Pancreas (tissue), 10 donors: ENCODE results near the gene SEL1L3. TPM values are rescaled to one million over a fixed set of nuclear protein-coding genes. Genes with fewer than 3 reads are reported as not detected.

ENCODE experiments used
- ATAC-seq, 4 donors: fragments of 200-7000 bp; cut with Tn5 transposase; one replicate each; pipeline versions ENCODE4 v1.8.0 to v1.9.1; 2020; ENCODE audit warnings: mild to moderate bottlenecking in 4 of 4, moderate library complexity in 4 of 4
- DNase-seq, 6 donors: peaks; one replicate each; pipeline ENCODE4 v3.0.0-alpha.2; 2020
- FAIRE-seq: peaks from 2 replicates; lab custom pipeline; 2012; peaks lifted over from hg19 to GRCh38; lab: Jason Lieb, UNC
- H3K27ac ChIP-seq, 4 donors: fragments of 200-600 bp; sonication (generic); 1 replicate in 3 of 4; 2 replicates in 1 of 4; pipeline versions ENCODE4 v1.5.0 to v1.8.0; 2020
- H3K27me3 ChIP-seq, 4 donors: fragments of 200-600 bp; one replicate each; pipeline ENCODE4 v1.8.0; 2021
- H3K36me3 ChIP-seq, 3 donors: fragments of 200-600 bp; sonication (generic) in 1 of 3; one replicate each; pipeline versions ENCODE4 v1.5.0 to v1.8.0; 2020 to 2021
- H3K4me1 ChIP-seq, 3 donors: fragments of 200-600 bp; one replicate each; pipeline ENCODE4 v1.8.0; 2021
- H3K4me3 ChIP-seq, 4 donors: fragments of 200-600 bp; sonication (generic) in 2 of 4; one replicate each; pipeline versions ENCODE4 v1.5.0 to v1.8.0; 2020 to 2021
- H3K9me3 ChIP-seq, 4 donors: fragments of 200-600 bp; one replicate each; pipeline ENCODE4 v1.8.0; 2021
- CTCF ChIP-seq, 4 donors: fragments of 200-600 bp; sonication (generic) in 3 of 4; IDR thresholded peaks; one replicate each; pipeline versions ENCODE4 v1.5.0 to v1.8.0; 2021; ENCODE audit warnings: antibody characterized with exemption in 4 of 4
- WGBS, 2 donors: extraction: QIAGEN DNeasy Blood & Tissue Kit; methylation state at CpG; one replicate each; pipeline ENCODE4 v1.1.7; 2013; 5-methylcytosine and 5-hydroxymethylcytosine counted together
- intact Hi-C, 3 donors: fragments of 100-400 bp; cut with DNase I; formaldehyde crosslinking; loops; one replicate each; pipeline versions ENCODE4 v1.11.1 to v1.14.2; 2022
- polyA plus RNA-seq, 2 donors: library from polyadenylated mRNA; stranded (reverse); fragments of 200-250 nt; gene quantifications; one replicate each; pipeline ENCODE4 v1.2.3, GENCODE V29; 2013
- total RNA-seq, 6 donors: library from RNA; stranded (reverse); fragmentation: NEBNext Ultra II Directional in 4 of 6; extraction: Animal tissue kit (Norgen Biotek cat#: 25700) in 4 of 6; gene quantifications; one replicate each; pipeline versions ENCODE4 v1.2.1 to v1.2.4, GENCODE V29; 2021 to 2023
- donor health status: healthy with polysubstance abuse.
- donor health status: DM: no; HTN: no; CAD: no; lungs with moderate emphysema.
- donor health status: DM: no; HTN: no; CAD: no.
- donor health status: control.
- donor health status: control.
- donor health status: Bipolar disorder and iron deficiency.
- donor health status: DM: yes; HTN: yes; CAD: no.
- donor health status: DM: no; HTN: no; CAD: no.
- donor health status: DM: no; HTN: no; CAD: no.
- donor health status: DM: yes; HTN: yes; CAD: no.

The SEL1L3 gene
- total and polyA plus RNA-seq, 8 donors: 18.4 to 76.7 (median 41.0) TPM

DNA sequence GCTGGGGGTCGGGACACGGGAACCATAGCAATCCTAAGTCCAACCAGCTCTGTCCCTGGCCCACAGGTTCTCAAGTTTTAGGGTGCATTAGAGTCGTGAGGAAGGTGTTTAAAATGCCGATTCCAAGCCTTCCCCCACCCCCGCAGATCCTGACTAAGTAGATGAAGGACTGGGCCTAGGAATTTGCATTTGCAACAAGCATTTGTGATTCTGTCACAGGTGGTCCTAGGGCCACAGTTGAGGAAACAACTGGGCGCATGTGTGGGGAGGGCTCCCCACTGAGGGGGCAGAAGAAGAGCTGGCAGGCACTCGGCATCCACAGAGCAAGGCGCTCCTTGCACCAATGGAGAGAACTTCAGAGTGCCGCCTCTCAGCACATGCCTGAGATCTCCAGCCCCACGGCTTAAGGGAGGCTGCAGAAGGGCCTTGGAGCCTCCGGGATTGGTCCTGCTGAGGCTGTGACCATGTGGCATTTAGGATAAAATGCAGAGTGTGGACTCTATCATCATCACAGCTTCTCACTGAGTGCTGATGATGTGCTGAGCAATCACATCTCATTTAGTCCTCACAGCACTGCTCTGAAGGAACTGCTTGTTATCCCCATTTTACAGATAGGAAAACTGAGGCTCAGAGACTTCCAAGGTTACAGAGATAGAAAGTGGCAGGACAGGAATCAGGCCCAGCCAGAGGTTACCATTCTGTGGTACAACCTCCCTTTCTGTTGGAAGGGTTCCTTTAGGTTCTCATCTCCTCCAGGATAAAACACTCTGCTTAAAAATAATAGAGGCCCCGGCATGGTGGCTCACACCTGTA lies 16.7 kb downstream of the SEL1L3 start:
- H3K9me3 ChIP-seq: no peaks in the 10 kb centered on the region
- H3K36me3 ChIP-seq: no peaks in the 10 kb centered on the region
- TF ChIP-seq CTCF (IDR thresholded peaks at IDR 0.05): no peak
- H3K27me3 ChIP-seq: no peaks in the 10 kb centered on the region
- FAIRE-seq (no peak), ATAC-seq (no peak), DNase-seq (no peak)
- H3K4me1 ChIP-seq: peaks cover 0 to 8% (median 0%) of the 10 kb centered on the region in 3 donors
- 93% methylated on average over 12 of the region's 12 CpGs for WGBS, 2 donors
- H3K27ac ChIP-seq: no peak overlapping the region
- intact Hi-C loops: no loop called here
- no peak overlapping the region for H3K4me3 ChIP-seq

- Histone ChIP-seq H3K36me3 (no peaks in the 10 kb centered on the region), H3K27ac (no peak overlapping the region), H3K4me3 (no peak overlapping the region), H3K27me3 (no peaks in the 10 kb centered on the region), H3K4me1 (peaks cover 0 to 8% (median 0%) of the 10 kb centered on the region in 3 donors), H3K9me3 (no peaks in the 10 kb centered on the region)
- TF ChIP-seq CTCF (IDR thresholded peaks at IDR 0.05): no peak
- ATAC-seq (peak in 2 of 4 donors; percentile 25 to 29), DNase-seq (no peak), FAIRE-seq (no peak)
- intact Hi-C loops: no loop called here
- 95 to 97% methylated on average over 4 of the region's 4 CpGs for WGBS, 2 donors
Measured at GRCh38 chr4:25844961-25845712, 17.7 kb downstream of the SEL1L3 start.

DNA sequence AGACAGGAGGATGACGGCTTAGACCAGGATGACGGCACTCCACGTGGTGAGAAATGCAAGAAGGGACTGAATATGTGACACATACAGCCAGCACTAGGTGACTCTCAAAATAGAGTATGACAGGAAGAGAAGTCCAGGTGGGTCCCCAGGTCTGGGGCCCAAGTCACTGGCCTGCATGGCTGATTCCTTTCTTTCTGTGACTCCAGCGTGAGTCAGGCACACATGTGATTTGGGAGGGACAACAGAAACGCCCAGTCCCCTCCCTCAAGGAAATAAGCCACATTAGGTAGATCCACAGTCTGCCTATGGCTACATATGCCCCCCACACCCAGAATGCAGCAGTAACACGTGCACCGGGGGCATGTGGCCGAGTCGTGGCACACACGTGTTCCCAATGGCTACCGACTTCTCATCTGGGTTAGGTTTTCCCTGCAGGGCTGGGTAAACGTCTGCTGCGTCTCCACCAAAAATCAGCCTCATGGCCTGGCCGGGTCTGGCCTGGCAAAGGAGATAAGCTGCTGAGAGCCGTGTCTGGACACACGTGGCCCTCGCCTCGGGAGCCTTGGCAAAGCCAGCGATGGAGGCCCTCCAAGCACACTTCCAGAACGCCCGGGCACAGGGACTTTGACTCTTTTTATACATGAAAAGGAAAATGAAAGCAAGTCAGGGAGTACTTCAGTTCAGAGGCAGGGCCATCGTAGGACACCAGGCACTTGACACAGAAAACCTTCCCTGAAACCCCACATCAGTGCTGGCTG lies 19.3 kb downstream of the SEL1L3 start:
- peak overlapping the region in 1 of 4 donors; percentile 33 for H3K27ac ChIP-seq
- H3K4me1 ChIP-seq: peaks cover 0 to 8% (median 0%) of the 10 kb centered on the region in 3 donors
- no peak for FAIRE-seq
- H3K27me3 ChIP-seq: no peaks in the 10 kb centered on the region
- intact Hi-C loops: no loop called here
- DNase-seq: peak in 4 of 6 donors; percentile 29 to 63 (median 47)
- no peaks in the 10 kb centered on the region for H3K36me3 ChIP-seq
- 64 to 66% methylated on average over 22 of the region's 22 CpGs for whole genome bisulfite sequencing, 2 donors
- H3K4me3 ChIP-seq: no peak overlapping the region
- ATAC-seq: peak; percentile 68 to 84 (median 77)
- no peak for TF ChIP-seq CTCF (IDR thresholded peaks at IDR 0.05)
- H3K9me3 ChIP-seq: no peaks in the 10 kb centered on the region

DNA sequence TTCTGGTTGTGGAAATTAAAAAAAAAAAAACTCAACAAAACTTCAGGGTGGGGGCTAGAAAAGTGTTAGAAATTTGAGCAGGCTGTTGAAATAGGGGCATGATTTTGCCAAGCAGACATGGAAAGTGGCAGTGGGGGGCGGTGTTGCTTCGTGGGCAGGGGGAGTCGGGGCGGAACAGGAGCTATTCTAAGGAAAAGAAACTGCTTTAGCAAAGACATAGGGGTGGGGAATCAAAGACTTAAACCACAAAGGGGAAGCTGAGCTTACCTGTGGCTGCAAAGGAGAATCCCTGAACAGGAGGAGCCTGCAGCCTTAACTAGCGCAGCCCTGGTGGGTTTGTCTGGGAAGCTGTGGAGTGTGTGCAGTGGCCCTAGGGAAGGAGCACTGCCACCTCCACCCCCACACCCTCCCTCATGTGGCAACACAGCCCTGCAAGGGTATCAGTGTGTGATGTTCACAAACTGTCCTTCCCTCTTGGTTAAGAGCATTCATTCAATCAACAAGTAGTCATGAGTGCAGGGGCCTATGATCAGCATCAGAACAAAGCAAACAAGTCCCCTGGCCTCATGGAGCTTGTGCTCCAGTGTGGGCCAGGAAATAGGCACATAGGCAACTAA lies 20.5 kb downstream of the SEL1L3 start:
- Histone ChIP-seq H3K4me3 (no peak overlapping the region), H3K4me1 (peaks cover 0 to 8% (median 0%) of the 10 kb centered on the region in 3 donors), H3K36me3 (no peaks in the 10 kb centered on the region), H3K9me3 (no peaks in the 10 kb centered on the region), H3K27me3 (no peaks in the 10 kb centered on the region), H3K27ac (no peak overlapping the region)
- DNase-seq (no peak), FAIRE-seq (no peak), ATAC-seq (peak in 1 of 4 donors; percentile 19)
- 88 to 90% methylated on average over 5 of the region's 5 CpGs for WGBS, 2 donors
- intact Hi-C loops: no loop called here
- no peak for TF ChIP-seq CTCF (IDR thresholded peaks at IDR 0.05)
